Ammon's horn (tissue), 1 donor: ENCODE data around the gene LYZL6.
"Not testable (repeated sequence)": the region's sequence is repeated elsewhere in the genome, so short reads cannot be mapped to it uniquely, and the experiment has no call there.

Experiments used
- DNase-seq: peaks from one replicate; pipeline ENCODE4 v3.0.0-alpha.2; 2016; ENCODE audit warnings: low spot score

LYZL6 gene

DNA sequence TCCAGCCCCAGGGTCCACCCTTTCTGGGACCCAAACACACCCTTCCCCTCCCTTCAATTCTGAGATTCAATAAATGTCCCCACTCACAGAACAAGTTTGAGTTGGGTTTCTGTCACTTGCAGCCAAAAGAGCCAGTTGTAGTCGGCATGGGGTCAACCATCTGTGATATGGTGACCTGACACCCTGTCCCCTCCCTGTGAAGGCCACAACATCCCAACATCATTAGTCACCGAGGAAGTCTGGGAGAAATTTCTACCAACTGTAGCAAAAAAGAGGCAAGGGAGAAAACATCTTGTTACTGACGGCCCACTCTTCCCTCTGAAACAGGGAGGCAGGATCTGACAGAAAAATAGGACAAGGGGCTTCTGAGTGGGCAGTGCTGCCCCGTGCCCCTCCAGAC lies 638 bp upstream of the LYZL6 start:
- DNase-seq, result no peak

GRCh38 chr17:35942588-35943186 lies 826 bp downstream of the LYZL6 start:
- no peak for DNase-seq

DNA sequence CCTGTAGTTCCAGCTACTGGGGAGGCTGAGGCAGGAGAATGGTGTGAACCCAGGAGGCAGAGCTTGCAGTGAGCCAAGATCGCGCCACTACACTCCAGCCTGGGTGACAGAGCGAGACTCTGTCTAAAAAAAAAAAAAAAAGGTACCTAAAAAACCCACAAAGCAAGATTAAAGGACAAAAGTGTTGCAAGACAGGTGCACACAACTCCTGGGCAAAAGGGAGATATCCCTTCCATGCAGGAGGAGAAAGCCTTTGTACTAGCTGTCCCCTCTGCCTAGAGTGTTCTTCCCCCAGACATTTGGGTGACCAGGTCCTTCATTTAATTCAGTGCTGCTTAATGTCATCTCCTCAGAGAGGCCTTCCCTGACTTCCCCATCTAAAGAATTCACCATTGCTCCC lies 5.0 kb downstream of the LYZL6 start:
- DNase-seq, result not testable (repeated sequence)

GRCh38 chr17:35936063-35936462 lies 7.5 kb downstream of the LYZL6 start:
- no peak for DNase-seq

DNA sequence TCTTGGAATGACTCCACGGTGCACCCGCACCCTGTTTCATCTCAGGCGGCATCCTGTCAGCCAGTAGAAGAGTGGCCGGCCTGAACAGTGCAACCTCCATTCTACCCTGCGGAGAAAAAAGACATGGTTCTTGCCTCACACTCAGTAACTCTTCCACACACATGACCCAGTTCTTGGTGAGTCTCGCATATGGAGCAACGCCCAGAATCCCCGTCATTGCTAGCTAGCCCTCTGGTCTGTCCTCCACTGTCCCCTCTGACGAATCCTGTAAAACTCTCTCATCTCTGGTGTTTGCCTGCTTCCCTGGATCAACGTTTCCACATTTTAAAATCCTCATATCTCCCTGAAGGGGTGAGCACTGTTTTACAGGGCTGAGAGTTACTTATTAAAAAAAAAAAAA lies 8.8 kb downstream of the LYZL6 start:
- no peak for DNase-seq

DNA sequence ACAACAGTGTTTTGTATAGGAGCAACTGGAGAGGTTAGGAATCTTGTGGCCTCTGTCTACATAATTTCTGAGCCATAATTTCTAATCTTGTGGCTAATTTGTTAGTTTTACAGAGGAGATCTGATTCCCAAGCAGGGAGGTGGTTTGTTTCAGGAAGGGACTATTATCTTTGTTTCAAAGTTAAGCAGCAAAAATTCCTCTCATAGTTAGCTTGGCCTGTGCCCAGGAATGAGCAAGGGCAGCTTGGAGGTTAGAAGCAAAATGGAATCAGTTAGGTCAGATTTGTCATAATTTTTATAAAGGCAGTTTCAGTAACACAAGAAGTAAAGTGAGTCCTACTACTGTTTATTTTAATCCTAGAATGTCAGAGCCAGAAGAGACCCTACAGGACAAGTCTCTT lies 10.9 kb downstream of the LYZL6 start:
- no peak for DNase-seq

DNA sequence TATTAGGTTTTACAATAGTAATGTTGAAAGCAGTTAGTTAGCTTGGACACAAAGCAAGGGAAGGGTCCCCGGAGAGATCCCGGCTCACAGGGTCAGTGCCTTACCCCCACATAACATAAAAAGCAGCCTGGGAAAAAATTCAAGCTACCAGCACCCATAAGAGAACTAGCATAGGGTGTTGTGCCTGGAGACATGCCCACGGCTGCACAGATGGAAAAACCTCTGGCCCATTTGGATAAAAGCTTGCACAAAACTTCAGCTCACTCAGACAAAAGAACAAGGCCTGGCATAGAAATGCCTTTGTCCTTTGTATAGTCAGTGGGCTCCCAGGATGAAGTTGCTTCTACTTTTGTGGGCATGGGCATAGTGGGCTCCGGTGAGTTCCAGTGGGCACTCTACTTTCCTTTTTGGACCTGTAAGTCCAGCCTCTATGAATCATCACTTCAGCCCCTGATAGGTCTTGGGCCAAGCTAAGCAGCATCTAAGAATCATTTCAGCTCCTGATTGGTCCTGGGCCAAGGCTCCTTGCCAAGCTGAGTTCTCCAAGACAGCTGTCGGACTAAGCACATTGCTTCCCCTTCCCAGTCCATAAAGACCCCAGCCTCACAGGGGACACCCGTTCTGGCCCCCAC lies 11.6 kb downstream of the LYZL6 start:
- no peak for DNase-seq

DNA sequence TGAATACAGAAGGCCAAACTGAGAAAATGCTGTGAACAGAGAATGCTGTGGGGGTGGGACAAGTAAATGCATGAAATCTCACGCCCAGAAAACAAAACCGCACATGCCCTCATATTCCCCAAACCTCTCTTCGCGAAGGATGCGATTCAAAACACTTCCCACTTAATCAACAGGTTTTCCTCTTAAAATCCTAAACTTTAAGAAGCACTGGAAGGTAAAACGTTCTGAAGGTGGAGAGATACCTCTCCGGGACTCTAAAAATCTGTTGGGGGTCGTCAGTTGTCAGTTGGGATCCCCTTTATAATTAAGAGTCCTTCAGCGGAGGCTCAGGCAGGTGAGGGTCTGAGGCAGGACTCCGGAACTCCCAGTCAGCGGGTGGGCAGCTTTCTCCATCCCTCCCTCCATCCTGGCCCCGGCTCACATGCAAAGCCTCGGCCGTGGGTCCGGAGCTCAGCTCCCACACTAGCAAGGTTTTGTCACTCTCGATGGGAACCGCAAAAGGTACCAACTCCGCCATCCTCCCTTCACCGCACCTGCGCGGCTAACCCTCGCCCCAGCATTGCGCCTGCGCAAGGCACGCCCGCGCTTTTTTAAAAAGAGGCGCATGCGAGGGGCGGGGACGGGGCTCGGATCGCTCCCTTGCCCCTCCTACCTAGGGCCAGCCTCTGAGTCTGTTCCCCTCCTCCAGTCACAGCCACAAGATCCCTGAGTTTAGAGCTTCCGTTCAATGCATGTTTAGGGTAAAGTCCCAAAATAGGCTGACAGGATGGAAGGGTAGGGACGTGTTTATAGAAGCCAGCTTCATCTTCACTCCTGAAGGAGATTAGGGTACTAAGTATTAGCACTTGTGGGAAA lies 13.1 kb downstream of the LYZL6 start, which contains the start of gene RDM1:
TSS of gene RDM1 (minus strand) at position 563 of the 855 bp plus-strand sequence. CDS start at position 517, 46 bp downstream.
- DNase-seq, result peak; percentile 45

GRCh38 chr17:35927714-35928113 lies 15.8 kb downstream of the LYZL6 start:
- no peak for DNase-seq

DNA sequence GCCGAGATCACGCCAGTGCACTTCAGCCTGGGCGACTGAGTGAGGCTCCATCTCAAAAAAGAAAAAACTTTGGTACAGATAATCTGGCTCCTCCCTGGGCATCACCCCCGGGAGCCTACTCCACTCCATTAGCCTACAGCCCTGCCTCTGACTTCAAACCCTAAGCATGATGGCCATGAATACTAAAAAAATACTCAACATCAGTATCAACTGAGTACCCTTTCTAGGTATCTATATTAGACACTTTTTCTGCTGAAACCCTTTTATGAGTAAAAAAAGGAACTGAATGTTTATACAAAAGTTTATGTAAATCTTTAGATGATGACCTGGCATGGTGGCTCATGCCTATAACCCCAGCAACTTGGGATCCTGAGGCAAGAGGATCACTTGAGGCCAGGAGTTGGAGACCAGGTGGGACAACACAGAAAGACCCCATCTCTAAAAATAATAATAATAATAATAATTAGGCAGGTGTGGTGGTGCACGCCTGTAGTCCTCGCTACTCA lies 19.9 kb downstream of the LYZL6 start:
- DNase-seq, result no peak

GRCh38 chr17:35920229-35920628 lies 23.3 kb downstream of the LYZL6 start:
- no peak for DNase-seq

DNA sequence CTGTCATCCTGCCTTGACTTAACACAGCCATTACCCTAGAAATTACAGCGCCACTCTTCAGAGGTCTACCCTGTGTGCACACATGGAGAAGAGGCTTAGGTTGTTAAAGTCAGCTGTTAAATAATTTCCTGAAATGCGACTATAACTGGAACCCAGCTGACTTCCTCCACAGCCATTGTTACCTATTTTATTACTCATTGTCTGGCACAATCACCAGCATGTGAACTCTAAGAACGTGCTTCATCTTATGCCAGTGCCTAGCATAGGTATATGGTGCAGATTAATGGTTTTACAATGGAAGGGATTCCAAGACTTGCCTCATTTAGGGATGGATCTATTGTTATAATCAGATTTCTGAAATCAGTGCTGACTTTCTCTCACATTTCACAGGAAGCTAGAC lies 24.8 kb downstream of the LYZL6 start:
- no peak for DNase-seq

- DNase-seq, result no peak
Observed at GRCh38 chr17:35917519-35918213, 25.8 kb downstream of the LYZL6 start.

- peak; percentile 8 for DNase-seq
Observed at GRCh38 chr17:35915153-35915964, 28.2 kb downstream of the LYZL6 start.

DNA sequence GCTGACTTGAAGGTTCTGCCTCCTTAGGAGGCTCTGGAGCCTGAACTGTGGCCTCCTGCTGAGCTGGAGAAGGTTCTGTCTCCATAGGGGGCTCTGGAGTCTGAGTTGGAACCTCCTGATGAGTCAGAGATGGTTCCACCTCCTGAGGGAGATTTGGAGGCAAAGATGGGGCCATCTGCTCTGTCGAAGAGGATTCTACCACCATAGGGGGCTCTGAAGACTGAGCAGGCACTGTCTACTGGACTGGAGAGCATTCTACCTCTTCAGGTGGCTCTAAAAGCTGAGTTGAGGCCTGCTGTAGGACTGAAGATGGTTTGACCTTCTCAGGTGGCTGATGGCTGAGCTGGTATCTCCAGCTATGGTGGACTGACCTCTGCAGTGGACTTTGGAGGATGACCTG lies 29.2 kb downstream of the LYZL6 start:
- DNase-seq, result no peak

- DNase-seq, result no peak
Observed at GRCh38 chr17:35913609-35914008, 29.9 kb downstream of the LYZL6 start.

DNA sequence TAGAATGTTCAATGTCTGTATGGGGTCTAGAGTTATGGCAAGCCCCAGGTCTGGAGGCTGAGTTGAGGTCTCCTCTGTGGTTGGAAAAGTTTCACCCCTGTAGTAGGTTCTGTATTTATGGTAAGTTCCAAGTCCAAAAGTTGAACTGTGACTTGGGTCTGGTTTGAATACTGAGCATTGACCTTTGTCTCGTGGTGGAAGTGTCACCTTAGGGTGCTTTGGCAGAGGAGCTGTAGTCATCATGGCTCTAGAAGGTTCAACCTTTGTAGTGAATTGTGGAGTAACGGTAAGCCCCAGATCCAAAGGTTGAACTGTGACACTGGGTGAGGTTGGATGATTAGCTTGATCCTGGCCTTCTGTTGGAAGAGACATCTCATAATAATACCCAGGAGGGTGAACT lies 30.6 kb downstream of the LYZL6 start:
- DNase-seq, result no peak

DNA sequence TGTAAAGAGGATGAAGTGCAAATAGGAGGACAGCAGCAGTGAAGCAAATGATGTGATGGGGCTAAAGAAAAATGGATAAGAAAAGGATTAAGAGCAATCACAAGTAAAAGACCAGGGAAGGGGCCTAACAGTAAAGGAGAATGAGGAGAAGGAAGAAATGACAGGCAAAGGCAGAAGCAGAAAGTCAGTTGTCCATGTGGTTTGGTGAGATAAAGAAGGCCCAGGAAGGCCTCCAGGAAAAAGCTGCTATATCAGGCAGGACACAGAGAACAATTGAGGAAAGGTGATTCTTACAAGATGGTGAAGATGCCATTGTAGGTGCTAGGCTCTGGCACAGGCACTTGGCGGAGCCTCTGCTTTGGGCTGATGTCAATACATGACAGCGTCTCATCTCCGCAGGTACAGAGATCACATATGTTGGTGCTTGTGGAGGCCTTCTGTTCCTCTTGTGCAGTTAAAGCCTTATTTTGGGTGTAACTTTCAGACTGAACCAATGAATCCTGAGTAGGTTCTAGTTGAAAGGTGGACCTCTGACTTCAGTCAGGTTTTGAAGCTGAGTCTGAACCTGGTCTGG lies 31.1 kb downstream of the LYZL6 start:
- no peak for DNase-seq

DNA sequence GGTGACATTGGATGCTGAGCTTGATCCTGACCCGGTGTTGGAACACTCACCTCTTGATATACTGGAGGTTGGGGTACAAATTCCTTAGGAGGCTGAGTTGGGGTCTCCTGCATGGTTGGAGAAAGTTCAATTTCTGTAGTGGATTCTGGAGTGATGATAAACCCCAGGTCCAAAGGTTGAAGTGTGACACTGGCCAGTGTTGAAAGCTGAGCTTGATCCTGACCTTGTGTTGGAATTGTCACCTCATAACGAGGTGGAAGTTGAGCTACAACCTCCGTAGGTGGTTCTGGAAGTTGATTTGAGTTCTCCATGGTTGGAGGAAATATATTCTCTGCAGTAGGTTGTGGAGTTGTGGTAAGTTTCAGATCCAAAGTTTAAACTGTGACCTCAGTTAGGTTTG lies 34.1 kb downstream of the LYZL6 start:
- no peak for DNase-seq

GRCh38 chr17:35907691-35908090 lies 35.8 kb downstream of the LYZL6 start:
- no peak for DNase-seq
